Left lung (tissue), 10 donors: ENCODE results near the gene ZNF207. TPM values are rescaled to one million over a fixed set of nuclear protein-coding genes. Genes with fewer than 3 reads are reported as not detected.
A peak's percentile ranks its signal among the peaks of the same experiment; 100 is the strongest.

Source experiments
- ATAC-seq: fragments of 200-7000 bp; cut with Tn5 transposase; one replicate; pipeline ENCODE4 v1.9.1; 2020; ENCODE audit warnings: moderate library complexity
- DNase-seq, 4 donors: peaks; one replicate each; pipeline ENCODE4 v3.0.0-alpha.2; 2013 to 2020
- H3K27ac ChIP-seq, 2 donors: fragments of 200-600 bp; sonication (generic) in 1 of 2; one replicate each; pipeline versions ENCODE4 v1.5.0 to v1.8.0; 2020 to 2021
- H3K27me3 ChIP-seq, 2 donors: fragments of 200-600 bp; sonication (generic) in 1 of 2; one replicate each; pipeline versions ENCODE4 v1.5.0 to v1.8.0; 2020 to 2021
- H3K36me3 ChIP-seq, 2 donors: fragments of 200-600 bp; sonication (generic) in 1 of 2; one replicate each; pipeline versions ENCODE4 v1.5.0 to v1.8.0; 2020 to 2021
- H3K4me1 ChIP-seq, 2 donors: fragments of 200-600 bp; one replicate each; pipeline ENCODE4 v1.8.0; 2021
- H3K4me3 ChIP-seq, 2 donors: fragments of 200-600 bp; sonication (generic) in 1 of 2; one replicate each; pipeline versions ENCODE4 v1.5.0 to v1.8.0; 2020 to 2021; ENCODE audit warnings: mild to moderate bottlenecking in 1 of 2
- H3K9me3 ChIP-seq, 2 donors: fragments of 200-600 bp; sonication (generic) in 1 of 2; one replicate each; pipeline versions ENCODE4 v1.5.0 to v1.8.0; 2020 to 2021
- intact Hi-C, 2 donors: fragments of 100-400 bp; cut with DNase I; formaldehyde crosslinking; loops; one replicate each; pipeline versions ENCODE4 v1.11.2 to v1.14.2; 2022
- polyA plus RNA-seq, 6 donors: library from polyadenylated mRNA; unstranded; fragments of 120-200 nt; gene quantifications; one replicate each; pipeline ENCODE4 v1.2.1, GENCODE V29; 2013; ENCODE audit not compliant: insufficient read length in 6 of 6
- total RNA-seq, 2 donors: library from RNA; stranded (reverse); fragmentation: NEBNext Ultra II Directional; extraction: Animal tissue kit (Norgen Biotek cat#: 25700); gene quantifications; one replicate each; pipeline ENCODE4 v1.2.1, GENCODE V29; 2021
- TF ChIP-seq, protein P1 (sequence below), 2 donors: fragments of 200-600 bp; sonication (generic) in 1 of 2; IDR thresholded peaks; one replicate each; pipeline versions ENCODE4 v1.5.0 to v1.8.0; 2021; ENCODE audit warnings: antibody characterized with exemption in 2 of 2
- donor health status: DM: no; HTN: yes; CAD: no.
- donor health status: DM: no; HTN: no; CAD: no.

The ZNF207 gene
- total and polyA plus RNA-seq, 8 donors = 130 to 319 (median 251) TPM

DNA sequence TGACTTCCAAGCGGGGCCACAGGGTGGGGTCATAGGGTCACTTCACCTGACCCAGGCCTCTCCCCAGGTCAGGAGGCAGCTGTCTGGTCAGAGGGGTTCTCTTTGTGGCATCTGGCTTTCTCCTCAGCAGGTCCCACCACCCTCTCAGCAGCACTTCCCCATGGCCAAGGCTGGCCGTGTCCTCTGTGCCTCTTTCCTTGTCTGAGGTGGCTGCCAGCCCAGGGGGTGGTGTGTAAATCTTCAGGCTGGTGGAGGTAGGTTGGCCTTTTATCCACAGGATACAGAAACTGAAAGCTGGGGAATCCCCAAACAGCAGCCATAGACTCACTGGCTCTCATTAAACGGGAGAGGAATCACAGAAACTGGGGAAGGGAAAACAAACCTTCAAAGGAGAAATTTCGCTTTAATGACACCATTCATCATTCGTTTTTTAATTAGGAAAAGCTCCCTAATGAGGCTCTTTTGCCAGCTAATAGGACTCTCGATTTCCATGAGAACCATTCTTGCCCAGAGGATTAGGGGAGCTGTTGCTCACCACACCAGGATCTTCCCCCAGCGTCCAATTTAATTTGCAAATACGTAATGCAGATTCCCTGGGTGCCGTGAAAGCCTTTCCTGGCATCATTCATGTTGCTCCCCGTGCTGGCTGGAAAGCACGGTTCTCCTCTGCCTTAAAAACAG, 26.0 kb upstream of the ZNF207 start:
- TF ChIP-seq, protein P1, sequence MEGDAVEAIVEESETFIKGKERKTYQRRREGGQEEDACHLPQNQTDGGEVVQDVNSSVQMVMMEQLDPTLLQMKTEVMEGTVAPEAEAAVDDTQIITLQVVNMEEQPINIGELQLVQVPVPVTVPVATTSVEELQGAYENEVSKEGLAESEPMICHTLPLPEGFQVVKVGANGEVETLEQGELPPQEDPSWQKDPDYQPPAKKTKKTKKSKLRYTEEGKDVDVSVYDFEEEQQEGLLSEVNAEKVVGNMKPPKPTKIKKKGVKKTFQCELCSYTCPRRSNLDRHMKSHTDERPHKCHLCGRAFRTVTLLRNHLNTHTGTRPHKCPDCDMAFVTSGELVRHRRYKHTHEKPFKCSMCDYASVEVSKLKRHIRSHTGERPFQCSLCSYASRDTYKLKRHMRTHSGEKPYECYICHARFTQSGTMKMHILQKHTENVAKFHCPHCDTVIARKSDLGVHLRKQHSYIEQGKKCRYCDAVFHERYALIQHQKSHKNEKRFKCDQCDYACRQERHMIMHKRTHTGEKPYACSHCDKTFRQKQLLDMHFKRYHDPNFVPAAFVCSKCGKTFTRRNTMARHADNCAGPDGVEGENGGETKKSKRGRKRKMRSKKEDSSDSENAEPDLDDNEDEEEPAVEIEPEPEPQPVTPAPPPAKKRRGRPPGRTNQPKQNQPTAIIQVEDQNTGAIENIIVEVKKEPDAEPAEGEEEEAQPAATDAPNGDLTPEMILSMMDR (IDR thresholded peaks at IDR 0.05) = no peak
- DNase-seq (no peak), ATAC-seq (peak; percentile 41)
- Histone ChIP-seq H3K27me3 (no peaks in the 10 kb centered on the region), H3K4me1 (peaks cover 0 to 12% of the 10 kb centered on the region in 2 donors), H3K36me3 (no peaks in the 10 kb centered on the region), H3K27ac (no peak overlapping the region), H3K9me3 (no peaks in the 10 kb centered on the region), H3K4me3 (no peak overlapping the region)
- intact Hi-C loops = no loop called here

DNA sequence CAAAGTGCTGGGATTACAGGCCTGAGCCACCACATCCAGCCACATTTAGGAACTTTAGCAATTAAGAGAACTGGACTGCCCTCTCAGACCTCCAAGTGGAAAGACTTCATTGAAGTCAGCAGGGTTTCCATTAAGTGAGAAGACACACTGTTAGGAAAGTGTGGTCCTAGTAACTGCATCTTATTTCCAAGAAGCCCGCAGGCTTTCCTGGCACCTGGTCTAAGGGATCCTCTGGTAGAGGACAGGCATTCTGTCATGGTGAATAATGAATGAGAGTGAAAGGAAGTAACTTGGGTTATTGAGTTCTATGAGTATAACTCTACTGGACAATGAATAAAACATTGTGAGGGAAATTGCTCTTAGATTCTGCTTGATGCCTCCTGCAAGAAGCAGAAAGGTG, 22.0 kb upstream of the ZNF207 start:
- no peak for ATAC-seq
- Histone ChIP-seq H3K4me1 (peaks cover 0 to 40% of the 10 kb centered on the region in 2 donors), H3K36me3 (peaks cover 0 to 3% of the 10 kb centered on the region in 2 donors), H3K27ac (no peak overlapping the region), H3K27me3 (no peaks in the 10 kb centered on the region), H3K9me3 (no peaks in the 10 kb centered on the region), H3K4me3 (no peak overlapping the region)
- intact Hi-C loops = no loop called here
- DNase-seq = no peak
- TF ChIP-seq, protein P1 (IDR thresholded peaks at IDR 0.05) = no peak

DNA sequence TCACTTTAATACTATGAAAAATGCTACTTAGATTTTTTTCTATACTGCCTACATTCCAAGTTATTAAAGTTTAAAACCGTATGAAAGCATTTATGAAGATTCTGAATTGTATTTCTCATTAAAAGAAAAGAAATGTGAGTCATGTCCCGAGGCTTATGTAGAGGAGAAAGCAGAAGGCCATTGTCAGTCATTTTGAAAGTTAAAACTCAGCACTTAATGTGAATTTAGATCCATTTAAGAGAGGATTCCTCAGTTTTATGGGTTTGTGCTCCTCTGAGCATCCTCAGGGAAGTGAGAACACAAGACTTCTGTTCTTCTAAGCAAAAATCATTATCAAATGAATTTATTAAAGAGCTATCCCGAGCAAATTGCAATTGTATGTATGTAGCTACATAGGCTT, 19.8 kb upstream of the ZNF207 start:
- TF ChIP-seq, protein P1 (IDR thresholded peaks at IDR 0.05) = no peak
- Histone ChIP-seq H3K4me1 (peaks cover 0 to 27% of the 10 kb centered on the region in 2 donors), H3K9me3 (no peaks in the 10 kb centered on the region), H3K27me3 (no peaks in the 10 kb centered on the region), H3K27ac (peak overlapping the region in 1 of 2 donors; percentile 50), H3K4me3 (no peak overlapping the region), H3K36me3 (peaks cover 0 to 20% of the 10 kb centered on the region in 2 donors)
- intact Hi-C loops = no loop called here
- DNase-seq = no peak
- no peak for ATAC-seq

DNA sequence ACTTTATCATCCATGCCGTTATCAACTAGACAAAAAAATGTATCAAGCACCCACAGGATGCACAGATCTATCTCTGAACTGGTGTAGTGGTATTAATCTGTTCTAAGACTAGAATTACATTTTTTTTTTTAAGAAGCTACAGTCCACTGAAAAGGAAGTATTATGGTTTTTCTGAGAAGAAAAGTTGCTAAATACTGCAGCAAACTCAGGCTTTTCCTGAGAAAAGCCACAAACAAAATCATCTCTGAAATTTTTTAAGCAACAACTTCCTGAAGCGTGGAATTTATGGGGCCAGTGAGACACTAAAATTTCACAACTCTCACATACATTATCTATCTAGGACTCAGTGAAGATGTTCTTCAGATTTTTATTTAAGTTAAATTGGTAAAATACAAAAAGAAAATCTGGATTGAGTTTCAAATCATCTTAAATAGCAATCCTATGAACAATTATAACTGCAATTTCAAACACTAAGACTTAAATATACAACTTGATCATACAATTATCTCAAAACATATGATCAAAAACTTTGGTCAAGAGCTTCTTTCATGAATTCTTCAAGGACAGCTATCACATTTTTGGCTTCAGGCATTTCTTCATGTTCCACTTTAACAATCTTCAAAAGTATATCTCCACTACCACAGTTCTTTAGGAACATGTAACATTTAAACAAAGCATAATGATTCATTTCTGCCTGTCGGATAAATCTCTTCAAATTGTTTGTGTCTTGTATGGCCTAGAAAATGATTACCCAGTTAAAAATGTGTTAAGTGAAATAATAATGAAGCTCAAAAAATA, 18.5 kb upstream of the ZNF207 start:
- TF ChIP-seq, protein P1 (IDR thresholded peaks at IDR 0.05) = no peak
- H3K27ac ChIP-seq = peak overlapping the region in 1 of 2 donors; percentile 50
- no peak overlapping the region for H3K4me3 ChIP-seq
- ATAC-seq = no peak
- peaks cover 0 to 27% of the 10 kb centered on the region in 2 donors for H3K4me1 ChIP-seq
- H3K36me3 ChIP-seq = peaks cover 0 to 30% of the 10 kb centered on the region in 2 donors
- no peaks in the 10 kb centered on the region for H3K27me3 ChIP-seq
- intact Hi-C loops = no loop called here
- no peak for DNase-seq
- H3K9me3 ChIP-seq = no peaks in the 10 kb centered on the region

DNA sequence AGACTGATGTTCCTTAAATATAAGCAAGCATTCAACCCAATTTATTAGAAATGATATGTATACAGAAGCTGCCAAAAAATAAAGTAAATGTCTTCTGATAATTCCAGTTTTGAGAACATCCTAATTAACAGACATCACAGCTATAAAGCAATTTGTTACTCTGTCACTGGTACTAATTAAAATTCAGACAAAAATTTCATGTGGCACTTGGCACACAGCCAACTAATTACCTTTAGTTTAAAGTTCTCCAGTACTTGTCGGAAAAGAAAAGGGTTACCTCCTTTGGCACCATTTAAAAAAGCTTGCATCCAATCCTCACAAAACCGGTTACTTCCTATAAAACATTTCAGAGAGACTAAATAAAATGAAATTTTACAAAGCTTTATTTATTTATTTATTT, 16.8 kb upstream of the ZNF207 start:
- Histone ChIP-seq H3K27me3 (no peaks in the 10 kb centered on the region), H3K4me1 (peaks cover 0 to 27% of the 10 kb centered on the region in 2 donors), H3K36me3 (peaks cover 0 to 46% of the 10 kb centered on the region in 2 donors), H3K27ac (no peak overlapping the region), H3K4me3 (no peak overlapping the region), H3K9me3 (no peaks in the 10 kb centered on the region)
- ATAC-seq (no peak), DNase-seq (no peak)
- TF ChIP-seq, protein P1 (IDR thresholded peaks at IDR 0.05) = no peak
- intact Hi-C loops = no loop called here
